ENCODE results near the gene AMIGO1. TPM values are rescaled to one million over a fixed set of nuclear protein-coding genes. Genes with fewer than 3 reads are reported as not detected.

Gene AMIGO1
- total and polyA plus RNA-seq, 11 donors: 4.6 to 19.1 (median 13.4) TPM

DNA sequence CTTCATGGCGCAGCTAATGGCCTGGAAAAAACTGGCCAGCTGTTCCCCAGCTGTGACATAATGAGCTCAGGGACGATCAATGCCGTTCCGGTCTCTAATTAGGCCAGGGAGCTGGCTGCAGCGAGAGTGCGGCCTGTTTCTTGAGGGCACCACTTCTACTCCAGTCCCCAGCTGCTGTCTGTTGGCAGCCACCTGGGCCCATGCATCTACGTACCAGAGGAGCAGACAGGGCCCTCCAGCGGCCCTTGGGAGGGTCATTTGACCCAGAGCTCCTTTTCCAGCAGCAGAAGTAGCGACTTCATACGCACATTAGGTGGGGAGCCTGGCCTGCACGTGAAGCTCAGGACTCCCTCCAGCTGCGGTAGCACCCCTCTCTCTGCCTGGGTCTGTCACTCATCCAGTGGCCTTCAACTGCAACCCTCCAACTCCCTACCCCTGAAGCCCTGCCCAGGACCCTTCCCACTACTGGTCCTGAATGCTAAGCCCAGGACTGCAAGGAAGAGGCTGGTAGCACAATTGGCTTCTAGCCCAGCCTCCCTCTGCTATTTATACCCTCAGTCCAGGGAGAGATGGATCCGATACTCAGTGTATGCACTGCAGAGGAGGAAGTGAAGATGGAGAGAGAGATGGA, 21.0 kb upstream of the AMIGO1 start:
- intact Hi-C loops (cut with DNase I): loop anchor here (2.0 to 10.0 kb wide), 9 partner anchors 32 to 268 kb away; partner anchors contain the start of genes PSMA5 (in 5 of the 10) and PSRC1 (in 2 of the 10)
- H3K27ac ChIP-seq: peak overlapping the region in 1 of 12 donors; percentile 20

DNA sequence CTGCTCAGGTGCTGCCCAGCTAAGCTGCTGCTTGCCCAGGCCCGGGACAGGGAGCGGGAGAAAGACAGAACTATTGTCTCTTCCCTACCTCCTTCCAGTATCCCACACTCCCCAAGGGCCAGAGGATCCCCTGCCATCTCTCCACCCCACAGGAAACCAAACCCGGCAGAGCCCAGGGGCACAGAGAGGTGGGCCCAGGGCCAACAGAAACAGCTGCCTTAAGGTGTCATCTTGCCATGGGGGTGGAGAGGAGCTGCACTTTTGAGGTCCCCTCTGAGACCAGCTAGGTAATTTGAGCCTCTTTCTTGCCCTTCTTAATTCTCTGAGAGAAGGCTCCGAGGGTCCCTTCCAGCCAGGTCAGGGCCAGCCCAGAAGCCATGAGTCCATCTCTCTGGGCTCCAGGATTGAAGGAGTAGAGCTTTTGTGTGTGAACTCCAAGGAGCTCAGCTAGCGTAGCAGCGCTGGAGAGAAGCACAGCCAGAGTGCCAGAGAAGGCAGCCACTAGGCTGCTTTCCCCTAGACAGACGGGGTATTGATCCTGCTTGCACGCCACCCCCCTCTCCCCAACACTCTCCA, 20.4 kb upstream of the AMIGO1 start:
- Histone ChIP-seq H3K4me1 (peaks cover 0 to 38% (median 19%) of the 10 kb centered on the region in 12 donors), H3K4me3 (no peak overlapping the region), H3K27ac (peak overlapping the region in 1 of 12 donors; percentile 20), H3K36me3 (no peaks in the 10 kb centered on the region), H3K27me3 (no peaks in the 10 kb centered on the region), H3K9me3 (no peaks in the 10 kb centered on the region)
- DNase-seq: no peak
- TF ChIP-seq, protein P1, sequence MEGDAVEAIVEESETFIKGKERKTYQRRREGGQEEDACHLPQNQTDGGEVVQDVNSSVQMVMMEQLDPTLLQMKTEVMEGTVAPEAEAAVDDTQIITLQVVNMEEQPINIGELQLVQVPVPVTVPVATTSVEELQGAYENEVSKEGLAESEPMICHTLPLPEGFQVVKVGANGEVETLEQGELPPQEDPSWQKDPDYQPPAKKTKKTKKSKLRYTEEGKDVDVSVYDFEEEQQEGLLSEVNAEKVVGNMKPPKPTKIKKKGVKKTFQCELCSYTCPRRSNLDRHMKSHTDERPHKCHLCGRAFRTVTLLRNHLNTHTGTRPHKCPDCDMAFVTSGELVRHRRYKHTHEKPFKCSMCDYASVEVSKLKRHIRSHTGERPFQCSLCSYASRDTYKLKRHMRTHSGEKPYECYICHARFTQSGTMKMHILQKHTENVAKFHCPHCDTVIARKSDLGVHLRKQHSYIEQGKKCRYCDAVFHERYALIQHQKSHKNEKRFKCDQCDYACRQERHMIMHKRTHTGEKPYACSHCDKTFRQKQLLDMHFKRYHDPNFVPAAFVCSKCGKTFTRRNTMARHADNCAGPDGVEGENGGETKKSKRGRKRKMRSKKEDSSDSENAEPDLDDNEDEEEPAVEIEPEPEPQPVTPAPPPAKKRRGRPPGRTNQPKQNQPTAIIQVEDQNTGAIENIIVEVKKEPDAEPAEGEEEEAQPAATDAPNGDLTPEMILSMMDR (IDR thresholded peaks at IDR 0.05): no peak
- no peak for TF ChIP-seq POLR2A (IDR thresholded peaks at IDR 0.05)
- WGBS, 4 donors: 65 to 84% (median 72%) methylated on average over 8 of the region's 8 CpGs
- intact Hi-C loops (cut with DNase I): loop anchor here (2.0 to 10.0 kb wide), 9 partner anchors 31 to 268 kb away; partner anchors contain the start of genes PSMA5 (in 5 of the 10) and PSRC1 (in 2 of the 10)
- ATAC-seq: no peak

More for the DNA sequence above, 21.0 kb upstream of the AMIGO1 start:
- H3K4me3 ChIP-seq: no peak overlapping the region
- WGBS, 4 donors: 62 to 67% (median 63%) methylated on average over 12 to 13 of the region's 13 CpGs
- H3K27me3 ChIP-seq: no peaks in the 10 kb centered on the region
- no peak for TF ChIP-seq POLR2A (IDR thresholded peaks at IDR 0.05)
- TF ChIP-seq, protein P1 (IDR thresholded peaks at IDR 0.05): no peak
- H3K4me1 ChIP-seq: peaks cover 0 to 44% (median 21%) of the 10 kb centered on the region in 12 donors
- H3K36me3 ChIP-seq: no peaks in the 10 kb centered on the region
- ATAC-seq (peak in 1 of 4 donors; percentile 3), DNase-seq (no peak)
- H3K9me3 ChIP-seq: no peaks in the 10 kb centered on the region

DNA sequence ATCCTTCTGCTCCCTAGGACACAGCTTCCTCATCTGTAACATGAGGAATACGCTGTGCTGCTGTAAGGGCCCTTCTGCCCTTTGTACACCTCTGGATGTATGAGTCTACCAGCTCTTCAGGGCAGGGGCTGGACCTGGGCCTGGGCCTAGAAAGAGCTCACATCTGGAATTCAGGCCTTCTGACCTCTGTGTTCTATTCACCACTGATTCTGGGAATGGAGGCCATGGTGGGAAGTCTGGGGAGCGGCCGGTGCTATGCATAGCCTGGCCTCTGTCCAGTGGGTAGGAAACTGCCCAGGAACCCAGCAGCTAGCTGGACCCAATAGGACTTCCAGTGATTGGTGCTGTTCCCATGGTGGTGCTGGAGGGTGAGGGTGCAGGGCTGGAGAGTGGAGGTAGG, 19.2 kb upstream of the AMIGO1 start:
- H3K4me3 ChIP-seq: no peak overlapping the region
- H3K9me3 ChIP-seq: no peaks in the 10 kb centered on the region
- DNase-seq (no peak), ATAC-seq (no peak)
- WGBS, 4 donors: 80 to 93% (median 89%) methylated on average over 3 of the region's 3 CpGs
- peaks cover 0 to 34% (median 18%) of the 10 kb centered on the region in 12 donors for H3K4me1 ChIP-seq
- no peak for TF ChIP-seq POLR2A (IDR thresholded peaks at IDR 0.05)
- TF ChIP-seq, protein P1 (IDR thresholded peaks at IDR 0.05): no peak
- no peaks in the 10 kb centered on the region for H3K36me3 ChIP-seq
- H3K27ac ChIP-seq: no peak overlapping the region
- intact Hi-C loops (cut with DNase I): no loop called here
- H3K27me3 ChIP-seq: no peaks in the 10 kb centered on the region

DNA sequence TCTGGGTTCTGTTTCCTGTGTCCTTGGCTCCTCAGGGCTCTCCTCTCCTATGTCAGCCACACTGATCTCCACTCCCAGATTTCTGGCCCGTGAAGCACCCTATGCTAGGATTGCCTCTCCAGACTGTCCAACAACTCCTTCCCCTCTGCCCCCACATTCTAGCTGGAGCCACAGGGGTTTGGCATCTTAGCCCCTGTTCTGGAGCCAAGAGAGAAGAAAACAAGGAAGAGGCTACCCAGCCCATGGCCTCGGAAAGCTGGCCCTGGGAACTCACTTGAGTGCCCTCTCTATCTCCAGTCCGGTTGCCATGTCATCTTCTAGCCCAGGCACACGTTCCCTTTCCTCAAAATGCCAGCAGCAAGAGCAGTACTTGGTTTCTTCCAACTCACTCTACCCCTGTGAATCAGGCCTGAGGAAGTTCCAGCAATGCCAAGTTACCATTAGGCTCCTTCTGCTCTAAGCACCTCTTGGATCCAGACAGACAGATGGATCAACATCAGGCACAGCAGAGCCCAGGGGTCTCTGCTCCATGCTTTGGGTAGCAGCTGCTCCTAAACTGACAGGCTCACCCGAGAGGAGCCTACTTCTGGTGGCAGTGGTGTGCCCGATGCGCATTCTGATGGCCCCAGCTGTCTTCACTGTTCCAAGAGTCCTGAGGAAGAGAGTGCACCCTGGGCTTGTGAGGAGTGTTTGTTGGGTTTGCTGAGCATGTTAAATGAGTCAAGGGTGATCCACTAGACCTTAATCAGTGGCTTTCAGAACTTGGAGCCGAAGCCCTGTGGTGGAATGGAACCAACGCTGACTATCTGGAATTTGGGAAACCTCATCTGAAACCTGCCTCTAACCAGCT, 18.5 kb upstream of the AMIGO1 start:
- Histone ChIP-seq H3K27me3 (no peaks in the 10 kb centered on the region), H3K9me3 (no peaks in the 10 kb centered on the region), H3K36me3 (no peaks in the 10 kb centered on the region), H3K4me1 (peaks cover 0 to 33% (median 18%) of the 10 kb centered on the region in 12 donors), H3K27ac (no peak overlapping the region), H3K4me3 (no peak overlapping the region)
- DNase-seq (no peak), ATAC-seq (no peak)
- intact Hi-C loops (cut with DNase I): no loop called here
- 79 to 88% (median 83%) methylated on average over 8 to 9 of the region's 9 CpGs for WGBS, 4 donors
- no peak for TF ChIP-seq POLR2A (IDR thresholded peaks at IDR 0.05)
- TF ChIP-seq, protein P1 (IDR thresholded peaks at IDR 0.05): no peak

Data from heart left ventricle (tissue), 16 donors.